KOPT-K1 (cell line): ENCODE data around the gene KLHDC10.
A peak's percentile ranks its signal among the peaks of the same experiment; 100 is the strongest.
"Not testable (repeated sequence)": the region's sequence is repeated elsewhere in the genome, so short reads cannot be mapped to it uniquely, and the experiment has no call there.

Experiments used
- H3K27ac ChIP-seq: fragments of 200-600 bp; sonication (generic); 2 replicates; pipeline ENCODE4 v1.5.1; 2016; ENCODE audit warnings: antibody characterized with exemption, mild to moderate bottlenecking, low read depth, low read length; ENCODE audit not compliant: poor library complexity, severe bottlenecking
- H3K36me3 ChIP-seq: fragments of 200-600 bp; sonication (generic); 2 replicates; pipeline ENCODE4 v1.5.1; 2017; ENCODE audit warnings: antibody characterized with exemption, mild to moderate bottlenecking, low read length, moderate library complexity; ENCODE audit not compliant: insufficient read depth
- H3K9me3 ChIP-seq: fragments of 200-600 bp; sonication (generic); 2 replicates; pipeline ENCODE4 v1.5.1; 2017; ENCODE audit warnings: antibody characterized with exemption, low read length, mild to moderate bottlenecking; ENCODE audit not compliant: insufficient read depth, poor library complexity, severe bottlenecking

Gene KLHDC10

DNA sequence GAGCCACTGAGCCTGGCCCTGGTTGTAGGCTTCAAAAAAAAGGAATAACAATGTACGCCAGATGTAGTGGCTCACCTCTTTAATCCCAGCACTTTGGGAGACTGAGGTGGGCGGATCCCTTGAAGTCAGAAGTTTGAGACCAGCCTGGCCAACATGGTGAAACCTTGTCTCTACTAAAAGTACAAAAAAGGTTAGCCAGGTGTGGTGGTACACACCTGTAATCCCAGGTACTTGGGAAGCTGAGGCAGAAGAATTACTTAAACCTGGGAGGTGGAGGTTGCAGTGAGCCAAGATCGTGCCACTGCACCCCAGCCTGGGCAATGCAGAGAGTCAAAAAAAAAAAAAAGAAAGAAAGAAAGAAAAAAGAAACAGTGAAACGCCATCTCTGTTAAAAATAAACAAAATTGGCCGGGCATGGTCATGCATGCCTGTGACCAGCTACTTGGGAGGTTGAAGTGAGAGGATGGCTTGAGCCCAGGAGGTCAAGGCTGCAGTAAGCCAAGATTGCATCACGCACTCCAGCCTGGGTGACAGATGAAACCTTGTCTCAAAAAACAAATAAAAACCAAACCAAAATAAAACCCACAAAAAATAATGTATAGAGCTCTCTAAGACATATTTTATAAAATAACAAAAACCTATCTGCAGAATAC, 4.7 kb upstream of the KLHDC10 start:
- Histone ChIP-seq H3K27ac (no peak overlapping the region), H3K9me3 (no peaks in the 10 kb centered on the region)

DNA sequence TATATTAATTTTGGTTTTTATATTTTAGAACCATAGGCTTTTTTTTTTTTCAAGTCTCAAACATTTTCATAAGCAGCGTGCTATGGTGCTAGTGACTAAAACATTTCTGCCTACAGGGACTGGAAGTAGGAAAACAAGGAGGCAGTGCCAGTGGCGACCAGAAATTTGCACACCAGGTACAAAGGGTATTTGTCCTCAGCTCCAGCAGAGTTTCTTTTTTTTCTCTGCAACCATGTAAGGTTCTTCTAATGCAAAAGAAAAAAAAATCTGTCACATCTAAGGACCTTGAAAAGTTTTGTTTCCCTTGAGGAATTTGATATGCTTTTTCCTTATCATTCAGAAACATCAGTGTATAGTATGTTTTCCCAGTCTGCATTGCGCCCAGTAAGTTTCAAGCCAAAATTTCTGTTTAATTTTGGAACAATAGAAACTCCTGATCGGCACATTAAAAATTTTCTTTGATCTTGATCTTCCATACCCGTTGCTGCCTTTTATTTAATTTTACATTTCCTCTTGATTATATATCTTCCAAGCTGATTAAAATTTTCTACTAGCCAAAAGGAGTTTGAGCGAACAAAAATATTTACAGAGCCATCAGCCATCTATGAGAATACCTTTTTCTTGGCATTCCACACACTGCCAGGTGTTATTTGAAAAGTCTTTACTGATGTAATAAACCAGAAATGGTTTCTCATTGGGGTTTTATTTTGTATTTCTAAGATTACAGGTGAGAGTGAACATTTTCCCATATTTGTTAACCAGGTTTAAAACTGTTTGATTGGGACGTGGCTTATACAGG, 956 bp upstream of the KLHDC10 start:
- H3K36me3 ChIP-seq: no peaks in the 10 kb centered on the region
- no peaks in the 10 kb centered on the region for H3K9me3 ChIP-seq
- H3K27ac ChIP-seq: peak overlapping the region; percentile 58

More for the DNA sequence above, 4.7 kb upstream of the KLHDC10 start:
- H3K36me3 ChIP-seq: no peaks in the 10 kb centered on the region

DNA sequence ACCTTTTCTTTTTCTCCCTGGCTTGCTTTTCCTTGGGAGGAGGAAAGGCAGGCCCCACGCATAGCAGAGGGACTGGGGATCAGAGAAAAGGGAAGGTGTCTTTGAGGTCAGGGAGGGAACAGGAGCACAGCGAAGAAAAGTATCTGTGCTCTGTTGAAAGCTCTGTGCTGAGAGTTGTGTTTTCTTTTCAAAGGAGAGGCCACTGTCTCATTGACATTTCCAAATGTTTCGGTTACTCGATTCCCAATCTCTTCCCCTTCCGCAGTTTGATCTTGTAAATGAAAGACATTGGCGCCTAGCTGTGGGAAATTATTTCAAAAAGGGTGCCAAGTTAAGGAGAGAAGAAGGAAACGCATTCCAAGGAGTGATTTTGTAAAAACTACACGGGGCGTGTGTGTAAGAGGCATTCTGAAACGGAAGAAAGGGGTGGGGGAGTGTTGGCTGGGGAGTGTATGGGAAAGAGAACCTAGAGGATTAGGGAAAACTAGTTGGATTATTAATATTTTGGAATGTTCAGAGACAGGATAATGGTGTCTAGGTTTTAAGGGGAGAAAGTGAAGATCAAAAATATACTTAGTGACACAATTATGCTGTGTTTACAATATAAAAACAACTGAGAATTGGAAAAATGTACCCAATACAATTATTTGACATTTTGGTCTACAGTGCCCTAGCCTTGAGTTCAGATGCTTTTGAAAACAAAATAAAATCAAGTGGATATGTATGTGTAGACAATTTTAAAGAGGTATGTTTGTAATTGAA, 708 bp downstream of the KLHDC10 start:
- peak overlapping the region; percentile 48 for H3K27ac ChIP-seq
- no peaks in the 10 kb centered on the region for H3K9me3 ChIP-seq
- H3K36me3 ChIP-seq: no peaks in the 10 kb centered on the region

- Histone ChIP-seq H3K36me3 (no peaks in the 10 kb centered on the region), H3K27ac (no peak overlapping the region), H3K9me3 (no peaks in the 10 kb centered on the region)
Observed at GRCh38 chr7:130071701-130072622, 1.6 kb downstream of the KLHDC10 start.

GRCh38 chr7:130079846-130080394, 9.6 kb downstream of the KLHDC10 start:
- no peak overlapping the region for H3K27ac ChIP-seq
- no peaks in the 10 kb centered on the region for H3K36me3 ChIP-seq
- no peaks in the 10 kb centered on the region for H3K9me3 ChIP-seq

GRCh38 chr7:130083497-130083896, 13.2 kb downstream of the KLHDC10 start:
- H3K36me3 ChIP-seq: not testable (repeated sequence)

GRCh38 chr7:130084037-130084875, 13.9 kb downstream of the KLHDC10 start:
- Histone ChIP-seq H3K27ac (no peak overlapping the region), H3K9me3 (no peaks in the 10 kb centered on the region), H3K36me3 (no peaks in the 10 kb centered on the region)

More at GRCh38 chr7:130083497-130083896, 13.2 kb downstream of the KLHDC10 start:
- H3K27ac ChIP-seq, H3K9me3 ChIP-seq: not testable (repeated sequence)

DNA sequence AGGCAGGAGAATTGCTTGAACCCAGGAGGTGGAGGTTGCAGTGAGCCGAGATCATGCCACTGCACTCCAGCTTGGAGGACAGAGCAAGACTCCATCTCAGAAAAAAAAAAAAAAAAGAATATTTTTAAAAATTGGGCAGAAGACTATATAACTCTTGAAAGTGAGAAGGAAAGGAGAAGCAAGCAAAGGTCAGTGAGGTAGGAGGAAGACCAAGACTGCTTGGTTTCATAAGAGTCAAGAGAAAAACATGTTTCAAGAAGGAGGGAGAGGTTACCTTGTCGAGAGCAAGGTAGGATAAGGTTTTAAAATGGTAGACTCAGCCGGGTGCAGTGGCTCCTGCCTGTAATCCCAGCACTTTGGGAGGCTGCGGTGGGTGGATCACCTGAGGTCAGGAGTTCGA, 14.9 kb downstream of the KLHDC10 start:
- not testable (repeated sequence) for H3K27ac ChIP-seq, H3K9me3 ChIP-seq, H3K36me3 ChIP-seq

- Histone ChIP-seq H3K9me3 (no peaks in the 10 kb centered on the region), H3K36me3 (no peaks in the 10 kb centered on the region), H3K27ac (no peak overlapping the region)
Observed at GRCh38 chr7:130086938-130087337, 16.6 kb downstream of the KLHDC10 start.

DNA sequence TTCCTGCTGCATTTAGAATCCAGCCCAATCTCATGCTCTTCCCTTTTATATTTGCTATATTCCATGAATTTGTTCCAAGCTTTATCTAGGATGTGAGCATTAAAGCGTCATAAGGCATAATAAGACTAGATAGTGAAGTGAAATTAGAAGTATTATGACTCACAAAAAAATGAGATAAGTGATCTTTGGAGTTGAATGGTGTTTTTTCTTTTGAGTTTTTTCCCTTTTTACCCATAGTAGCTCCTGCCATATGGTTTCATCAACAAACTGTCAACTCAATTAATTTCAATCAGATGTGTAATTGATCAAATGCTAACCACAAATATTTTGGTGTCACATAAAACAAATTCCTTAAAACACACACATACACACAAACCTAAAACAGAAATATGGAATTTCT, 17.0 kb downstream of the KLHDC10 start:
- no peaks in the 10 kb centered on the region for H3K36me3 ChIP-seq
- H3K9me3 ChIP-seq: no peaks in the 10 kb centered on the region
- H3K27ac ChIP-seq: no peak overlapping the region

DNA sequence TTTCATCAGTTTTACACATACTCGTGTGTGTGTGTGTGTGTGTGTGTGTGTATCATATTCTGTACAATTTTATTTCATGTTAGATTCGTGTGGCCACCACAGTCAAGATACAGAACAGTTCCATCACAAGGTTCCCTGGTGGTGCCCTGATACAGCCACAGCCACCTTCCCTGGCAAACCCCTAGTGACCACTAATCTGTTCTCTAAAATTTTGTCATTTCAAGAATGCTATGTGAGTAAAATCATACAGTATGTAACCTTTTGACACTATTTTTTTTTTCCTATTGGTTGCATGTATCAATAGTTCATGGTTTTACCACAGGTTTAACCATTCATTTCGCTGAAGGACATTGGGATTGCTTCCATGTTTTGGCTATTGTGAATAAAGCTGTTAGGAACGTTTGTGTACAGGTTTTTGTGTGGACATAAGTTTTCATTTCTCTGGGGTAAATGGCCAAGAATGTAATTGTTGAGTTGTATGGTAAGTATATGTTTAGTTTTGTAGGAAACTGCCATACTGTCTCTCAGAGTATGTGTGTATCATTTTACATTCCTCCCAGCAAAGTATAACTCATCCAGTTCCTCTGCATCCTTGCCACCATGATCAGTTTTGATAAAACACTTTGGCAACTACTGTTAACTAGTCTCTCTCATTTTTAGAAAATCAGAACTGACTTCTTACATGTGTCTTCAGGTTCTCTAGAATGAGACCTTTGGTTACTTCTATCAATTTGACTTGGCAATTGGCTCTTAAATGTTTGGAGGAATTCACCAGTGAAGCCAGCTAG, 20.6 kb downstream of the KLHDC10 start:
- H3K27ac ChIP-seq: no peak overlapping the region
- H3K36me3 ChIP-seq: no peaks in the 10 kb centered on the region
- no peaks in the 10 kb centered on the region for H3K9me3 ChIP-seq

GRCh38 chr7:130091999-130092398, 21.7 kb downstream of the KLHDC10 start:
- no peaks in the 10 kb centered on the region for H3K9me3 ChIP-seq
- no peaks in the 10 kb centered on the region for H3K36me3 ChIP-seq
- no peak overlapping the region for H3K27ac ChIP-seq

- Histone ChIP-seq H3K36me3 (no peaks in the 10 kb centered on the region), H3K27ac (no peak overlapping the region), H3K9me3 (no peaks in the 10 kb centered on the region)
Observed at GRCh38 chr7:130092598-130092997, 22.3 kb downstream of the KLHDC10 start.
